H1 (cell line): ENCODE measurements around the gene KCNC1. TPM values are rescaled to one million over a fixed set of nuclear protein-coding genes. Genes with fewer than 3 reads are reported as not detected.

ENCODE experiments used
- CTCF ChIA-PET: fragments of 300-600 bp; sonication (Branson Sonifier 250); formaldehyde crosslinking; loops from one replicate; lab custom pipeline; 2021; ENCODE audit not compliant: partially characterized antibody; lab: Charles Lee
- POLR2A ChIA-PET: fragments of 300-600 bp; sonication (Branson Sonifier 250); formaldehyde crosslinking; loops from one replicate; lab custom pipeline; 2021; ENCODE audit warnings: inconsistent platforms; ENCODE audit not compliant: partially characterized antibody; lab: Charles Lee
- DNase-seq, 2 experiments: peaks; one replicate each; pipeline versions ENCODE4 v3.0.0 to v3.0.0-alpha.2; 2010 to 2022; ENCODE audit warnings: low spot score in 2 of 2, low read depth in 1 of 2, mixed read lengths in 1 of 2
- FAIRE-seq: peaks from 2 replicates; lab custom pipeline; 2011; peaks lifted over from hg19 to GRCh38; lab: Jason Lieb, UNC
- H2AFZ ChIP-seq: 2 replicates; pipeline ENCODE4 v1.8.1; 2012; ENCODE audit warnings: low read length, inconsistent platforms
- H2AK5ac ChIP-seq: 2 replicates; pipeline ENCODE4 v1.6.1; 2013; ENCODE audit warnings: low read depth, low read length
- H2BK120ac ChIP-seq: replicated peaks from 2 replicates; pipeline ENCODE3; 2013; ENCODE audit warnings: low read depth, low read length, inconsistent platforms
- H2BK12ac ChIP-seq: 2 replicates; pipeline ENCODE4 v1.6.1; 2013; ENCODE audit warnings: low read depth, low read length
- H2BK15ac ChIP-seq: 2 replicates; pipeline ENCODE4 v1.6.1; 2013; ENCODE audit warnings: low read length
- H2BK20ac ChIP-seq: 2 replicates; pipeline ENCODE4 v1.6.1; 2013; ENCODE audit warnings: low read length
- H2BK5ac ChIP-seq: 2 replicates; pipeline ENCODE4 v1.6.1; 2013; ENCODE audit warnings: low read depth, low read length
- H3K14ac ChIP-seq: 2 replicates; pipeline ENCODE4 v1.6.1; 2013; ENCODE audit warnings: inconsistent platforms; ENCODE audit not compliant: insufficient read length
- H3K18ac ChIP-seq: 2 replicates; pipeline ENCODE4 v1.6.1; 2013; ENCODE audit warnings: low read length; ENCODE audit errors: extremely low read depth
- H3K23ac ChIP-seq: 2 replicates; pipeline ENCODE4 v1.6.1; 2013; ENCODE audit warnings: inconsistent platforms; ENCODE audit not compliant: insufficient read length
- H3K23me2 ChIP-seq: 2 replicates; pipeline ENCODE4 v1.6.1; 2013; ENCODE audit warnings: low read depth, low read length
- H3K27ac ChIP-seq: 2 replicates; pipeline ENCODE4 v1.6.1; 2011; ENCODE audit warnings: low read depth, low read length, inconsistent platforms
- H3K27me3 ChIP-seq, 4 experiments: replicated peaks in 1 of 4; 1 replicate in 1 of 4; 2 replicates in 3 of 4; pipeline versions ENCODE4 v1.6.1 to v1.8.1; 2011 to 2013; ENCODE audit warnings: low read length in 3 of 4, mild to moderate bottlenecking in 3 of 4, inconsistent platforms in 2 of 4, mixed read lengths in 2 of 4, moderate library complexity in 1 of 4; ENCODE audit not compliant: control insufficient read depth in 3 of 4, insufficient read depth in 3 of 4; ENCODE audit errors: extremely low read depth in 1 of 4
- H3K36me3 ChIP-seq, 4 experiments: 2 replicates each; pipeline versions ENCODE4 v1.6.1 to v1.8.1; 2011 to 2013; ENCODE audit warnings: mild to moderate bottlenecking in 4 of 4, low read length in 3 of 4, moderate library complexity in 2 of 4, control low read depth in 1 of 4, inconsistent platforms in 1 of 4; ENCODE audit not compliant: insufficient read depth in 4 of 4, control insufficient read depth in 2 of 4
- H3K4ac ChIP-seq: replicated peaks from 2 replicates; pipeline ENCODE3; 2013; ENCODE audit warnings: low read length, low read depth, mixed read lengths, inconsistent platforms; ENCODE audit not compliant: insufficient read length
- H3K4me1 ChIP-seq, 4 experiments: replicated peaks in 1 of 4; 1 replicate in 1 of 4; 2 replicates in 3 of 4; pipeline versions ENCODE4 v1.6.1 to v1.8.1; 2011 to 2013; ENCODE audit warnings: low read length in 3 of 4, inconsistent platforms in 2 of 4, mixed read lengths in 1 of 4; ENCODE audit not compliant: insufficient read depth in 4 of 4, control insufficient read depth in 3 of 4
- H3K4me2 ChIP-seq, 2 experiments: 2 replicates each; pipeline versions ENCODE4 v1.6.1 to v1.8.1; 2011 to 2013; ENCODE audit warnings: low read depth in 2 of 2, low read length in 2 of 2, control low read depth in 1 of 2, inconsistent platforms in 1 of 2, mild to moderate bottlenecking in 1 of 2; ENCODE audit not compliant: insufficient read depth in 1 of 2
- H3K4me3 ChIP-seq, 4 experiments: fragments of 200-600, 300-600 bp in 1 of 4; sonication (generic), shearing (Covaris generic), sonication (Bioruptor Twin) in 1 of 4; 2 replicates each; pipeline versions ENCODE4 v1.5.1 to v1.8.1; 2011 to 2016; ENCODE audit warnings: low read length in 4 of 4, low read depth in 3 of 4, control low read depth in 2 of 4, inconsistent platforms in 2 of 4, mild to moderate bottlenecking in 2 of 4, mixed read lengths in 1 of 4, moderate library complexity in 1 of 4; ENCODE audit not compliant: insufficient read depth in 2 of 4; ENCODE audit errors: extremely low read depth in 1 of 4
- H3K56ac ChIP-seq: replicated peaks from 2 replicates; pipeline ENCODE3; 2013; ENCODE audit warnings: low read depth, mild to moderate bottlenecking, mixed read lengths, low read length, inconsistent platforms; ENCODE audit not compliant: insufficient read length
- H3K79me1 ChIP-seq: 2 replicates; pipeline ENCODE4 v1.6.1; 2013; ENCODE audit warnings: low read depth, low read length, control low read depth
- H3K79me2 ChIP-seq, 2 experiments: 2 replicates each; pipeline versions ENCODE4 v1.6.1 to v1.8.1; 2012 to 2013; ENCODE audit warnings: low read length in 2 of 2, mild to moderate bottlenecking in 2 of 2, inconsistent platforms in 1 of 2; ENCODE audit not compliant: insufficient read depth in 2 of 2, control insufficient read depth in 1 of 2
- H3K9ac ChIP-seq, 4 experiments: replicated peaks in 1 of 4; 1 replicate in 1 of 4; 2 replicates in 3 of 4; pipeline versions ENCODE4 v1.6.1 to v1.8.1; 2011 to 2013; ENCODE audit warnings: low read depth in 3 of 4, low read length in 3 of 4, control low read depth in 2 of 4, mild to moderate bottlenecking in 2 of 4, moderate library complexity in 2 of 4, inconsistent platforms in 1 of 4; ENCODE audit errors: extremely low read depth in 1 of 4
- H3K9me3 ChIP-seq, 2 experiments: 2 replicates each; pipeline versions ENCODE4 v1.6.1 to v1.8.1; 2012 to 2013; ENCODE audit warnings: mild to moderate bottlenecking in 2 of 2, moderate library complexity in 2 of 2, control low read depth in 1 of 2, inconsistent platforms in 1 of 2, low read depth in 1 of 2, low read length in 1 of 2, mixed read lengths in 1 of 2; ENCODE audit not compliant: insufficient read depth in 2 of 2
- H4K20me1 ChIP-seq, 2 experiments: replicated peaks in 1 of 2; 2 replicates each; pipeline versions ENCODE3 to v1.8.1; 2011 to 2013; ENCODE audit warnings: inconsistent platforms in 2 of 2, low read length in 2 of 2, mild to moderate bottlenecking in 1 of 2; ENCODE audit not compliant: insufficient read depth in 2 of 2, control insufficient read depth in 1 of 2
- H4K5ac ChIP-seq: 2 replicates; pipeline ENCODE4 v1.6.1; 2013; ENCODE audit warnings: low read length, low read depth, mixed read lengths, inconsistent platforms; ENCODE audit not compliant: insufficient read length
- H4K8ac ChIP-seq: 2 replicates; pipeline ENCODE4 v1.8.0; 2013; ENCODE audit warnings: mild to moderate bottlenecking, moderate library complexity, low read length, inconsistent platforms; ENCODE audit not compliant: insufficient read depth; ENCODE audit errors: extremely low read depth
- H4K91ac ChIP-seq: replicated peaks from 2 replicates; pipeline ENCODE3; 2013; ENCODE audit warnings: low read length, mixed read lengths, inconsistent platforms; ENCODE audit not compliant: insufficient read length
- CREB1 ChIP-seq: IDR thresholded peaks from 2 replicates; pipeline ENCODE4 v1.6.1; 2012; ENCODE audit warnings: inconsistent platforms
- TBP ChIP-seq: IDR thresholded peaks from 2 replicates; pipeline ENCODE4 v1.6.1; 2011; ENCODE audit warnings: low read depth, low read length, improper control_type of control experiment
- WGBS, 2 experiments: shearing (Covaris generic) in 1 of 2; methylation state at CpG; one replicate each; pipeline versions ENCODE4 v1.1.6 to v1.1.7; 2013 to 2015; ENCODE audit warnings: low lambda C conversion rate in 2 of 2, mixed read lengths in 2 of 2, inconsistent platforms in 1 of 2, low coverage in 1 of 2, missing lambda C conversion rate in 1 of 2; ENCODE audit not compliant: insufficient replicate concordance in 2 of 2, insufficient coverage in 1 of 2, insufficient read length in 1 of 2; ENCODE audit errors: extremely low coverage in 1 of 2, missing lambda C conversion rate in 1 of 2; 5-methylcytosine and 5-hydroxymethylcytosine counted together
- polyA plus RNA-seq, 7 experiments: library from polyadenylated mRNA; depleted of rRNA in 3 of 7; stranded (reverse) in 5 of 7; unstranded in 2 of 7; fragments of >200 nt in 5 of 7; fragments of 200-250 nt in 2 of 7; gene quantifications; 1 replicate in 5 of 7; 2 replicates in 1 of 7; 4 replicates in 1 of 7; pipeline versions ENCODE4 v1.2.1 to v1.2.3, GENCODE V29; 2011 to 2013; ENCODE audit warnings: missing spikeins in 2 of 7, mixed read lengths in 2 of 7
- total RNA-seq: library from RNA; stranded (reverse); fragmentation: NEBNext Ultra II Directional; extraction: Animal tissue kit (Norgen Biotek cat#: 25700); gene quantifications from 2 replicates; pipeline ENCODE4 v1.2.1, GENCODE V29; 2021

The KCNC1 gene
- total and polyA plus RNA-seq, 2 of the 8 experiments (the other 6 are each of a cell fraction or from before 2014, with no cell fraction given) = 0.11 to 0.26 TPM

DNA sequence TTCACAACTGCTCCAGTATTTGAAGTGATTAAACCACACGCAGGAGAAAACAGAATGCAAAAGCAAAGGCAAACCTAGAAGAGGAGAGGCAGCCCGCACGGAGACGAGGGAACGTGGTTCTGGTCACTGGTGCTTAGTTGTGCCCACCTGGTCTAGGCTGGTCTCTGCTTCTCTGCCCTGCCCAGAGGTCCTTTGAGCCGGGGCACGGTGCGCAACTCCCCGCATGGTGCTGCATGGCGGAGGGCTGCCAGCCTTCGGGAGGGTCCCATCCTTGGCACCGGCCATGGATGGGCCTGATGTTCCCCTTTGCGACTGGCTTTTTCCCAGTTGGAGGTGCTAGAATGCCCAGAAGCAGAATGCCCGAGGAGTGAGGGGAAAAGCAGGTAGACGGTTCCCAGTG is 46.1 kb downstream of the KCNC1 start:
- FAIRE-seq (no peak), DNase-seq (no peak)
- no peaks in the 10 kb centered on the region for H3K36me3 ChIP-seq
- H3K4me1 ChIP-seq = no peaks in the 10 kb centered on the region
- no peak overlapping the region for H2AK5ac ChIP-seq
- H3K4ac ChIP-seq = no peak overlapping the region
- no peak overlapping the region for H2BK12ac ChIP-seq
- H3K14ac ChIP-seq = no peak overlapping the region
- no peak overlapping the region for H2BK20ac ChIP-seq
- H4K5ac ChIP-seq = no peak overlapping the region
- H3K56ac ChIP-seq = no peak overlapping the region
- ChIA-PET POLR2A (interaction anchor here (0.7 kb wide), 1 partner anchor 134 kb away, joined by 3 read pairs; no protein-coding TSS in a partner anchor), CTCF (interaction anchor here (0.9 to 3.1 kb wide), 12 partner anchors 10 to 198 kb away, joined by 3 to 14 read pairs (median 4); no protein-coding TSS in a partner anchor)
- no peak for TF ChIP-seq CREB1
- no peak for TF ChIP-seq TBP
- no peaks in the 10 kb centered on the region for H3K23me2 ChIP-seq
- H3K18ac ChIP-seq = no peak overlapping the region
- H3K9ac ChIP-seq = no peak overlapping the region
- no peak overlapping the region for H3K4me2 ChIP-seq
- H2BK5ac ChIP-seq = no peak overlapping the region
- H3K4me3 ChIP-seq = no peak overlapping the region
- H3K79me1 ChIP-seq = no peaks in the 10 kb centered on the region
- no peak overlapping the region for H3K23ac ChIP-seq
- no peak overlapping the region for H2AFZ ChIP-seq
- no peaks in the 10 kb centered on the region for H3K27me3 ChIP-seq
- H4K8ac ChIP-seq = no peak overlapping the region
- no peak overlapping the region for H2BK15ac ChIP-seq
- H3K9me3 ChIP-seq = no peaks in the 10 kb centered on the region
- peaks cover 0 to 2% of the 10 kb centered on the region in 2 experiments for H4K20me1 ChIP-seq
- no peak overlapping the region for H3K27ac ChIP-seq
- H3K79me2 ChIP-seq = no peaks in the 10 kb centered on the region
- WGBS, 2 experiments = 95% methylated on average over 15 of the region's 15 CpGs; no CpG with 5 or more reads in 1 of the 2 experiments
- no peak overlapping the region for H2BK120ac ChIP-seq
- no peak overlapping the region for H4K91ac ChIP-seq
